Measurements from ENCODE around the gene C3orf70.

Gene C3orf70

DNA sequence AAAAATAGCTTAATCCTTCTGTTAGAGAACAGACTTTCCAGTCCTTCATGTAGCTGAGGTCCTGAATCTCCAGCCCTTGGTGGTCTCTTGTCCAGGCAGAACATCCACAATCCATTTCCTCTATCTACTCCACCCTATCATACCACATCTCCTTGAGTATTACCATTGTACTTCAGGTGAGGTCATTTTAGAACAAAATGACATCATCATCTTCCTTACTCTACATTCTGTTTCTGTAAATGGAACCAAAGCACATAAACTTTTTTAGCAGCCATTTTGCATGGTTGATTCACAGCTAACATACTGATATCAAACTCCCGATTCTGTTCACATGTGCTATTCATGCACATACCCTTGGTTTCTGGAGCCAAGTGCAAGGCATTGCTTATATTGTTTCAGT is 112.4 kb downstream of the C3orf70 start:
- no peak for TF ChIP-seq ZFX (IDR thresholded peaks at IDR 0.05; ENCODE audit: borderline replicate concordance)
- TF ChIP-seq, protein P1, sequence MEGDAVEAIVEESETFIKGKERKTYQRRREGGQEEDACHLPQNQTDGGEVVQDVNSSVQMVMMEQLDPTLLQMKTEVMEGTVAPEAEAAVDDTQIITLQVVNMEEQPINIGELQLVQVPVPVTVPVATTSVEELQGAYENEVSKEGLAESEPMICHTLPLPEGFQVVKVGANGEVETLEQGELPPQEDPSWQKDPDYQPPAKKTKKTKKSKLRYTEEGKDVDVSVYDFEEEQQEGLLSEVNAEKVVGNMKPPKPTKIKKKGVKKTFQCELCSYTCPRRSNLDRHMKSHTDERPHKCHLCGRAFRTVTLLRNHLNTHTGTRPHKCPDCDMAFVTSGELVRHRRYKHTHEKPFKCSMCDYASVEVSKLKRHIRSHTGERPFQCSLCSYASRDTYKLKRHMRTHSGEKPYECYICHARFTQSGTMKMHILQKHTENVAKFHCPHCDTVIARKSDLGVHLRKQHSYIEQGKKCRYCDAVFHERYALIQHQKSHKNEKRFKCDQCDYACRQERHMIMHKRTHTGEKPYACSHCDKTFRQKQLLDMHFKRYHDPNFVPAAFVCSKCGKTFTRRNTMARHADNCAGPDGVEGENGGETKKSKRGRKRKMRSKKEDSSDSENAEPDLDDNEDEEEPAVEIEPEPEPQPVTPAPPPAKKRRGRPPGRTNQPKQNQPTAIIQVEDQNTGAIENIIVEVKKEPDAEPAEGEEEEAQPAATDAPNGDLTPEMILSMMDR (IDR thresholded peaks at IDR 0.05) = no peak
- no peak overlapping the region for H3K27ac ChIP-seq

DNA sequence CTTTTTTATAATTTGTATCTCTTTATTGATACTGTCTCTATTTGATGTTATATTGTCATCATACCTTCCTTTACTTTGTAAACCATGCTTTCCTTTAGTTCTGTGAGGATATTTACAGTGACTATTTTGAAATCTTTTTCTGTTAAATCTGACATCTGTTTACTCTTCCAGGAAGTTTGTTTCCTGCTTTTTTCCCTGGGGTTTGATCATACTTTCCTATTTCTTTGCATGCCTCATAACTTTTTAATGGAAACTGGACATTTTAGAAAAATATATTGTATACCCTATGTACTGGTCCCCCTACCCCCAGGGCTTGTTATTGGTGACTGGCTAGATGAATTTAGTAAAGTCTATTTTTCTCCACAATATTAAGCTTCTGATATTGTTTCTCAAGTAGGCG is 115.1 kb downstream of the C3orf70 start:
- TF ChIP-seq ZFX (IDR thresholded peaks at IDR 0.05; ENCODE audit: borderline replicate concordance) = no peak
- TF ChIP-seq, protein P1 (IDR thresholded peaks at IDR 0.05) = no peak
- H3K27ac ChIP-seq = no peak overlapping the region

DNA sequence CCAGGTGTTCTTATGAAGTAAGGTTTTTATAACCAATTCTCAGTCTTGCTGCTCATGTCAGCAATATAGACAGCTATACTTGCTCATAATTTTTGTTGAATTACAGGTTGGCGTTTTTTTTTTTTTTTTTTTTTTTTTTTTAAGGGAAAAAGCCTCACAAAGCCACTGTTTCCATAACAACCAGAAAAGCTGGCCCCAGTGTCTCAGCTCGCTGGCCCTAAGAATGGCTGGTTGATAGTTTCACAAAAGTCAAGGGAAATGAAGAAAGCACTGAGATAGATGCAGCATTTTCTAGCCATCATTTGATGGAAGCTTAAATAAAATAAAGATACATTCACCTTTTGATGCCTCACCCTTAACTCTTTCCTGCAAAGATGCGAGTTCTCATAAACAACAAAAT is 121.9 kb downstream of the C3orf70 start:
- no peak overlapping the region for H3K27ac ChIP-seq
- TF ChIP-seq, protein P1 (IDR thresholded peaks at IDR 0.05) = no peak
- TF ChIP-seq ZFX (IDR thresholded peaks at IDR 0.05; ENCODE audit: borderline replicate concordance) = no peak

DNA sequence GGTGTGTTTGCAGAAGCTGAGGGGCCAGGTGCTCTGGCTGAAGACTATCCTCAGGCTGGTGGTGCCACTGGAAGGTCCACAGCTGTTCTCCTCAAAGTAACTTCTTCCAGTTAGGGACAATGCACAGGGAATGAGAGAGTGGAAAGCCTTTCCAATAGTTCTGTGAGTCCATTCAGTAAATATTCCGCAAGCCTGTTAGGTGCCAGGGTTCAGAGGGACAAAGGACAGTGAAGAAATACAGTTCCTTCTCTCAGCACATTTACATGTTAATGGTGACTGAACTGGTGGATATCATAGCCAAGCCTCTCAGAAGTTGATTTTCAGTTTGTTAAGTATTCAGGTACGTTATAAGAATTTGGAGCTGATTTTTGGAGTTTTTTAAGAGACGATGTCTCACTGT is 122.5 kb downstream of the C3orf70 start:
- TF ChIP-seq, protein P1 (IDR thresholded peaks at IDR 0.05) = no peak
- TF ChIP-seq ZFX (IDR thresholded peaks at IDR 0.05; ENCODE audit: borderline replicate concordance) = no peak
- H3K27ac ChIP-seq = no peak overlapping the region

DNA sequence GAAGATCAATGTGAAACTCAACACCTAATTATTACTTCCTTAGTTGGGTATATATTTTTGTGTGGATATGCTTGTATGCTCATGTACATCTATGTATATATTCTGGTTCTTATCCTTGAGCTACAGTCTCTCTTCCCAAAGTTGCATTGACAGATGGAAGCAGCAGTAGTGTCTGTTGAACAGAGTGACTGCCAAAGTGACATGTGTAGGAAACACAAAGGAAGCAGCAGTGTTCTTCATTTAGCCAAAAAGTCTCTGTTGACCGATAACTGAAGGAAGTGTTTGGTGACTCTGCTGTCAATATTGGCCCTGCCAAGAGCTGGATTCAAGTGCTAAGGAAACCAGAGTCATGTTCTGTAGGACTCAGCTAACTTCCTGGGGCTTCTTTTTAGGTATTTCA is 123.8 kb downstream of the C3orf70 start:
- TF ChIP-seq, protein P1 (IDR thresholded peaks at IDR 0.05) = no peak
- no peak for TF ChIP-seq ZFX (IDR thresholded peaks at IDR 0.05; ENCODE audit: borderline replicate concordance)
- H3K27ac ChIP-seq = no peak overlapping the region

DNA sequence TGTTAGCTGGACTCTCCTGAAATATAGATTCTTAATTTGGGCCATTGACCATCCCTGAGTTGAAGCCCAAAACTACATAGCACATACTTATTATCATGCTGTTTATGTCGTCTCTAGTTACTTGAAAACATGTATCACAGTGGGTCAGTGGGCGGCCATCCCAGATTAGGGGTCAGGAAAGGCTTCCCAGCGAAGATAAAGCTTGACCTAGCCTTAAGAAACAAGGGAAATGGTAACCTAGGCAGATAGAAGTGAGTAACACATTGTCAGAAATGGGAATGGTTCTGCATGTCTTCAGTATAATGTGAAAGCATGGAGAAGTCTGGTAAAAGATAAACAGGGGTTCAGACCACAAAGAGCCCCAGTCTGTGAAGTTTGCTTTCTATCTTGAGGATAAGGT is 124.7 kb downstream of the C3orf70 start:
- no peak overlapping the region for H3K27ac ChIP-seq
- no peak for TF ChIP-seq ZFX (IDR thresholded peaks at IDR 0.05; ENCODE audit: borderline replicate concordance)
- TF ChIP-seq, protein P1 (IDR thresholded peaks at IDR 0.05) = no peak

All from 22Rv1 (cell line).